ENCODE data around the gene CEP89. TPM values are rescaled to one million over a fixed set of nuclear protein-coding genes. Genes with fewer than 3 reads are reported as not detected.

The CEP89 gene
- total RNA-seq, 1 experiment from 2014 or later = 27.6 TPM

GRCh38 chr19:32914879-32915660 is 56.7 kb downstream of the CEP89 start:
- no peaks in the 10 kb centered on the region for H3K9me3 ChIP-seq (ENCODE audit: control insufficient read depth in 1 of 2, insufficient read depth in 1 of 2, low read depth in 1 of 2, low read length in 2 of 2)
- no peaks in the 10 kb centered on the region for H3K27me3 ChIP-seq (ENCODE audit: insufficient read depth, low read length)
- ChIA-PET RAD21 (ENCODE audit: low non-redundant PET in 1 of 2, low total read pairs in 2 of 2, uncharacterized antibody in 2 of 2, unreplicated experiment in 2 of 2) (no interaction called here), CTCF (no interaction called here), POLR2A (no interaction called here)
- no peaks in the 10 kb centered on the region for H3K79me2 ChIP-seq (ENCODE audit: insufficient read depth, low read length)
- no peaks in the 10 kb centered on the region for H3K36me3 ChIP-seq (ENCODE audit: control insufficient read depth in 1 of 2, insufficient read depth in 2 of 2, low read length in 2 of 2)
- BruUV-seq (replicated peaks) = no TSS peak
- ATAC-seq (no peak), DNase-seq (ENCODE audit: low read depth, low spot score) (no peak)
- no peaks in the 10 kb centered on the region for H4K20me1 ChIP-seq (ENCODE audit: insufficient read depth)
- H3K27ac ChIP-seq (ENCODE audit: low read depth, low read length) = no peak overlapping the region
- H2AFZ ChIP-seq (ENCODE audit: low read depth, low read length, poor library complexity, severe bottlenecking) = no peak overlapping the region
- H3K9ac ChIP-seq (ENCODE audit: low read length) = no peak overlapping the region
- H3K4me2 ChIP-seq (ENCODE audit: low read length) = no peak overlapping the region
- no peaks in the 10 kb centered on the region for H3K9me2 ChIP-seq (ENCODE audit: insufficient read depth)
- intact Hi-C loops (cut with micrococcal nuclease) = no loop called here
- no peak overlapping the region for H3K4me3 ChIP-seq (replicated peaks in 1 of 2; ENCODE audit: low read depth in 1 of 2, low read length in 2 of 2)
- TF ChIP-seq REST (IDR thresholded peaks at IDR 0.05; ENCODE audit: low read depth) (no peak), ZFX (IDR thresholded peaks at IDR 0.05) (no peak), POLR2A (IDR thresholded peaks at IDR 0.05; ENCODE audit: borderline replicate concordance, extremely low read depth, insufficient read depth, insufficient read length) (no peak), ZNF274 (IDR thresholded peaks at IDR 0.05; ENCODE audit: low read depth, low read length) (no peak), TCF7L2 (IDR thresholded peaks at IDR 0.05; ENCODE audit: borderline replicate concordance, extremely low read depth, insufficient read depth, insufficient read length) (no peak), EZH2 (IDR thresholded peaks at IDR 0.05) (no peak), CEBPB (IDR thresholded peaks at IDR 0.05; ENCODE audit: low read depth) (no peak), FOSL1 (IDR thresholded peaks at IDR 0.05; ENCODE audit: low read depth) (no peak)
- TF ChIP-seq, protein P1, sequence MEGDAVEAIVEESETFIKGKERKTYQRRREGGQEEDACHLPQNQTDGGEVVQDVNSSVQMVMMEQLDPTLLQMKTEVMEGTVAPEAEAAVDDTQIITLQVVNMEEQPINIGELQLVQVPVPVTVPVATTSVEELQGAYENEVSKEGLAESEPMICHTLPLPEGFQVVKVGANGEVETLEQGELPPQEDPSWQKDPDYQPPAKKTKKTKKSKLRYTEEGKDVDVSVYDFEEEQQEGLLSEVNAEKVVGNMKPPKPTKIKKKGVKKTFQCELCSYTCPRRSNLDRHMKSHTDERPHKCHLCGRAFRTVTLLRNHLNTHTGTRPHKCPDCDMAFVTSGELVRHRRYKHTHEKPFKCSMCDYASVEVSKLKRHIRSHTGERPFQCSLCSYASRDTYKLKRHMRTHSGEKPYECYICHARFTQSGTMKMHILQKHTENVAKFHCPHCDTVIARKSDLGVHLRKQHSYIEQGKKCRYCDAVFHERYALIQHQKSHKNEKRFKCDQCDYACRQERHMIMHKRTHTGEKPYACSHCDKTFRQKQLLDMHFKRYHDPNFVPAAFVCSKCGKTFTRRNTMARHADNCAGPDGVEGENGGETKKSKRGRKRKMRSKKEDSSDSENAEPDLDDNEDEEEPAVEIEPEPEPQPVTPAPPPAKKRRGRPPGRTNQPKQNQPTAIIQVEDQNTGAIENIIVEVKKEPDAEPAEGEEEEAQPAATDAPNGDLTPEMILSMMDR (IDR thresholded peaks at IDR 0.05 in 2 of 3, conservative IDR thresholded peaks at IDR 0.05 in 1 of 3; ENCODE audit: borderline replicate concordance in 1 of 3, insufficient read depth in 1 of 3, low read depth in 2 of 3, low read length in 2 of 3) = no peak
- H3K4me1 ChIP-seq (ENCODE audit: control insufficient read depth in 1 of 2, insufficient read depth in 2 of 2, low read length in 2 of 2) = no peaks in the 10 kb centered on the region

Data from HCT116 (cell line).